ENCODE data around the gene HEPACAM. TPM values are rescaled to one million over a fixed set of nuclear protein-coding genes. Genes with fewer than 3 reads are reported as not detected.

HEPACAM gene
- total RNA-seq, 6 experiments from 2014 or later, result 0.30 to 30.8 (median 2.3) TPM

DNA sequence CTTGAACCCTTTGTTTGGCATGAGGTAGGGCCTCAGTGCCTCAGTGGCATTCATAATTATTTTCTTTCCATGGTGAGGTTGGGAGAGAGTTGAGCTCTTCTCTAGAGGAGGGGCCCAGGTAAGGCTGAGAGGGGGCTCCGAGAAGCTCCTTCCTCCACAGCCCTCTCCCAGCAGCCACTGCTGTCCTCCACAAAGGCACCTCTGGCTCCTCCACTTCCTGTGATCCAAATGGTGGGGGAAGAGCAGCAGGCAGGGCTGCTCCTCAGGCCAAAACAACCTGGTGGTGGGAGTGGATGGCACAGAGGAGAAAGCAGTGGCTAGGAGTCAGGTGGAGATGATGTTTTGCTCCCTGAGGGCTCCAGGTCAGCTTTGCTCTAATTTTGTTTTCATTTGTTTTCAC lies 51.5 kb downstream of the HEPACAM start:
- ATAC-seq (no peak), DNase-seq (peak in 1 of 3 donors; percentile 12)
- peaks cover 0 to 14% (median 6%) of the 10 kb centered on the region in 4 donors for H3K4me1 ChIP-seq
- no peaks in the 10 kb centered on the region for H3K36me3 ChIP-seq
- no peaks in the 10 kb centered on the region for H3K9me3 ChIP-seq
- no CpG with 5 or more reads among the region's 1 CpG for WGBS (ENCODE audit: insufficient coverage, low coverage, low lambda C conversion rate, missing lambda C conversion rate)
- H3K4me3 ChIP-seq, result no peak overlapping the region
- no peak overlapping the region for H3K27ac ChIP-seq
- TF ChIP-seq, protein P1, sequence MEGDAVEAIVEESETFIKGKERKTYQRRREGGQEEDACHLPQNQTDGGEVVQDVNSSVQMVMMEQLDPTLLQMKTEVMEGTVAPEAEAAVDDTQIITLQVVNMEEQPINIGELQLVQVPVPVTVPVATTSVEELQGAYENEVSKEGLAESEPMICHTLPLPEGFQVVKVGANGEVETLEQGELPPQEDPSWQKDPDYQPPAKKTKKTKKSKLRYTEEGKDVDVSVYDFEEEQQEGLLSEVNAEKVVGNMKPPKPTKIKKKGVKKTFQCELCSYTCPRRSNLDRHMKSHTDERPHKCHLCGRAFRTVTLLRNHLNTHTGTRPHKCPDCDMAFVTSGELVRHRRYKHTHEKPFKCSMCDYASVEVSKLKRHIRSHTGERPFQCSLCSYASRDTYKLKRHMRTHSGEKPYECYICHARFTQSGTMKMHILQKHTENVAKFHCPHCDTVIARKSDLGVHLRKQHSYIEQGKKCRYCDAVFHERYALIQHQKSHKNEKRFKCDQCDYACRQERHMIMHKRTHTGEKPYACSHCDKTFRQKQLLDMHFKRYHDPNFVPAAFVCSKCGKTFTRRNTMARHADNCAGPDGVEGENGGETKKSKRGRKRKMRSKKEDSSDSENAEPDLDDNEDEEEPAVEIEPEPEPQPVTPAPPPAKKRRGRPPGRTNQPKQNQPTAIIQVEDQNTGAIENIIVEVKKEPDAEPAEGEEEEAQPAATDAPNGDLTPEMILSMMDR (IDR thresholded peaks at IDR 0.05), result no peak
- TF ChIP-seq POLR2A (IDR thresholded peaks at IDR 0.05), result no peak
- intact Hi-C loops (cut with DNase I), result no loop called here
- H3K27me3 ChIP-seq, result no peaks in the 10 kb centered on the region

DNA sequence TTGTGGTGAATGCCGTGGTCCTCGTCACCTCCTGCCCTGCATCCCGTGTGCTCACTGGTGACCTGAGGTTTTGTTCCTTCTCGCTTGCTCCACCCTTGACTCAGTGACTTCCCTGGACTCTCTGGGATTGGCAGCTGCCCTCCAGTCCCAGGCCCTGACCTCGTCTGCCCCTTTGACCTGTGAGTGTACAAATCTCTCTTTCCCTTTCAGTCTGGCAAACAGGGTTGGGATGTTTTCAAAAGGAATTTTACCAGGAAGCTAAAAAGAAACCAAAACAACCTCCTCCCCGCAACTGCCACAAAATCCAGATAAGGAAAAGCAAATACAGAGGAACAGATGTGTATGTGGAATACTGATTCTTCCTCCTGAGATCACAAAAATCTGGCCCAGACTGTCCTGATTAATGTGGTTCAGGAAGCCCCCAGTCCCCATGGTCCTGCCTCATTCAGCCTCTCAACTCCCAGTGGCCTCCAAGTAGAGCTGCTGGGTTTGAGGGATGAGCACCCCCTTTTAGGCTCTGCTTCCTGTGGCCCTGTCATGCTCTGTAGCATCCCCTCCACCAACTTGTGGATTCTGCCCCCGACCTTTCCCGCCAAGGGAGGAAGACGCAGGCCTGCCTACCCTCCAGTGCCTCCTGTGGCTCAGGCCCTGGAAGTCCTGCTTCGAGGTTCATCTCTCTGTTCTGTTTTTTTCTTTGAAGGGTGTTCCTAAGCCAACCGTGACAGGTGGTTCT lies 53.3 kb downstream of the HEPACAM start:
- peaks cover 0 to 14% (median 6%) of the 10 kb centered on the region in 4 donors for H3K4me1 ChIP-seq
- 32% methylated on average over 6 of the region's 11 CpGs for WGBS (ENCODE audit: insufficient coverage, low coverage, low lambda C conversion rate, missing lambda C conversion rate)
- DNase-seq (peak; percentile 75 to 81 (median 80)), ATAC-seq (peak; percentile 89 to 95 (median 92))
- no peaks in the 10 kb centered on the region for H3K9me3 ChIP-seq
- TF ChIP-seq, protein P1 (IDR thresholded peaks at IDR 0.05), result no peak
- TF ChIP-seq POLR2A (IDR thresholded peaks at IDR 0.05), result no peak
- no peak overlapping the region for H3K4me3 ChIP-seq
- intact Hi-C loops (cut with DNase I), result no loop called here
- peak overlapping the region; percentile 65 to 90 (median 84) for H3K27ac ChIP-seq
- no peaks in the 10 kb centered on the region for H3K27me3 ChIP-seq
- no peaks in the 10 kb centered on the region for H3K36me3 ChIP-seq

DNA sequence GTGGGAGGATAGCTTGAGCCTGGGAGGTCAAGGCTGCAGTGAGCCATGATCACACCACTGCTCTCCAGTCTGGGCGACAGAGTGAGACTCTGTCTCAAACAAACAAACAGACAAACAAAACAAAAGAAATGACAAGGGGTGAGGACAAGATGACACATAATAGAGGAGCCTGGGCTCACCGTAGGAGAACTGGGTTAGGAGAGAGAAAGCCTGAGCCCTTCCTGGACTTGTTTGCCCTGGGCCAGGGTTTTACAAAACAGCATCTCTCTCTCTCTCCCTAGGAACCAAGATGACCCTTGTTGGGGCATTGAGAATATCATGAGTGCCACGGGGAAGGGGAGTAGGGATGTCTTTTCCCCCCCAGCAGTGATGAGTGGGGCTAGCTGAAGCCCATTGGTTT lies 54.9 kb downstream of the HEPACAM start:
- WGBS (ENCODE audit: insufficient coverage, low coverage, low lambda C conversion rate, missing lambda C conversion rate), result 68% methylated on average over 3 of the region's 3 CpGs
- H3K27me3 ChIP-seq, result no peaks in the 10 kb centered on the region
- H3K4me3 ChIP-seq, result no peak overlapping the region
- H3K27ac ChIP-seq, result no peak overlapping the region
- intact Hi-C loops (cut with DNase I), result no loop called here
- TF ChIP-seq POLR2A (IDR thresholded peaks at IDR 0.05), result no peak
- TF ChIP-seq, protein P1 (IDR thresholded peaks at IDR 0.05), result no peak
- ATAC-seq (no peak), DNase-seq (peak in 1 of 3 donors; percentile 21)
- H3K36me3 ChIP-seq, result no peaks in the 10 kb centered on the region
- no peaks in the 10 kb centered on the region for H3K9me3 ChIP-seq
- peaks cover 0 to 17% (median 6%) of the 10 kb centered on the region in 4 donors for H3K4me1 ChIP-seq

DNA sequence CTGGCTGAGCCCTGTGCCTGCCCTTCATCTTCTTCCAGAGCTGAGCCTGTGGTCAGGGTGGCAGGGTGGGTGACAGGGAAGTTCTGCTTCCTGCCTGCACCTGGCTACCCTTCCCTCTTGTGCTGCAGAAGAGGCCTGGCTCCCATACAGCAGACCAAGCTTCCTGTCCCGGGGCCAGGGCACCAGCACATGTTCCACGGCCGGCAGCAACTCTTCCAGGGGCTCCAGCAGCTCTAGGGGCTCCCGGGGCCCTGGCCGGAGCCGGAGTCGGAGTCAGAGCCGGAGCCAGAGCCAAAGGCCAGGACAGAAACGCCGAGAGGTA lies 55.6 kb downstream of the HEPACAM start:
- ATAC-seq (no peak), DNase-seq (peak in 2 of 3 donors; percentile 43 to 54)
- H3K4me1 ChIP-seq, result peaks cover 0 to 21% (median 6%) of the 10 kb centered on the region in 4 donors
- WGBS (ENCODE audit: insufficient coverage, low coverage, low lambda C conversion rate, missing lambda C conversion rate), result no CpG with 5 or more reads among the region's 10 CpGs
- no peak overlapping the region for H3K27ac ChIP-seq
- H3K27me3 ChIP-seq, result no peaks in the 10 kb centered on the region
- TF ChIP-seq, protein P1 (IDR thresholded peaks at IDR 0.05), result no peak
- TF ChIP-seq POLR2A (IDR thresholded peaks at IDR 0.05), result no peak
- no peak overlapping the region for H3K4me3 ChIP-seq
- H3K9me3 ChIP-seq, result no peaks in the 10 kb centered on the region
- H3K36me3 ChIP-seq, result no peaks in the 10 kb centered on the region
- intact Hi-C loops (cut with DNase I), result no loop called here

Measured in right lobe of liver (tissue), 6 donors.